Effector memory CD8-positive, alpha-beta T cell (primary cell): Measurements from ENCODE around the gene POC5.

ENCODE experiments used
- ATAC-seq: fragments of 150-1000 bp; cut with Tn5 transposase; replicated peaks from 2 replicates; pipeline ENCODE4 v1.10.0; 2021; ENCODE audit warnings: mild to moderate bottlenecking, moderate library complexity
- DNase-seq, 3 experiments: peaks; one replicate each; pipeline ENCODE4 v3.0.0; 2021
- H3K27ac Mint-ChIP-seq, 2 donors: one replicate each; pipeline ENCODE4 v1.8.0; 2022; ENCODE audit warnings: mild to moderate bottlenecking in 2 of 2, mixed read lengths in 2 of 2, moderate library complexity in 2 of 2
- H3K27me3 Mint-ChIP-seq, 2 donors: one replicate each; pipeline ENCODE4 v1.8.0; 2022; ENCODE audit warnings: mixed read lengths in 2 of 2
- H3K36me3 Mint-ChIP-seq: one replicate; pipeline ENCODE4 v1.8.0; 2022; ENCODE audit warnings: mild to moderate bottlenecking, moderate library complexity, mixed read lengths; ENCODE audit not compliant: insufficient read depth
- H3K4me1 Mint-ChIP-seq, 2 donors: one replicate each; pipeline ENCODE4 v1.8.0; 2022; ENCODE audit warnings: low read depth in 2 of 2, mixed read lengths in 2 of 2
- H3K4me3 Mint-ChIP-seq, 2 donors: one replicate each; pipeline ENCODE4 v1.8.0; 2022; ENCODE audit warnings: mild to moderate bottlenecking in 2 of 2, mixed read lengths in 2 of 2, moderate library complexity in 2 of 2
- H3K9me3 Mint-ChIP-seq, 2 donors: one replicate each; pipeline ENCODE4 v1.8.0; 2022; ENCODE audit warnings: mixed read lengths in 2 of 2

The POC5 gene

DNA sequence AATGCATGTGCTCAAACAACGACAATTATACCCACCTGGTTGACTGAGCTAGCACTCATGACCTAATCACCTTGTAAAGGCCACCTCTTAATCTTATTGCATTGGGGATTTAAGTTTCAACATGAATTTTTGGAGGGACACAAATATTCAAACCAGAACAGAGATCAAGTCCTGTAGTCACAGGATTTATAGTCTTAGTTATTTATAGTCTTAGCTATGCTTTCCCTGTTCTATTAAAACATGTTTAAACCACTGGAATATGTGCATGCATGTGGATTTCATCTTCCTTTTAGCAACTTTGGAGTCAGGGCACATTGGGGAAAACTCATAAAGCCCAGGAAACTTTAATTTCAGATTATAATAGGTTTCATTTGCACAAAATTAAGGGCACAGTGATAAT, 79.3 kb downstream of the POC5 start:
- H3K27ac Mint-ChIP-seq, result no peak overlapping the region
- H3K27me3 Mint-ChIP-seq, result peaks cover 11 to 12% of the 10 kb centered on the region in 2 donors
- DNase-seq (no peak), ATAC-seq (no peak)
- H3K4me1 Mint-ChIP-seq, result no peaks in the 10 kb centered on the region
- H3K9me3 Mint-ChIP-seq, result no peaks in the 10 kb centered on the region
- H3K4me3 Mint-ChIP-seq, result no peak overlapping the region
- no peaks in the 10 kb centered on the region for H3K36me3 Mint-ChIP-seq

- Mint-ChIP-seq H3K27ac (no peak overlapping the region), H3K36me3 (no peaks in the 10 kb centered on the region)
- ATAC-seq, result no peak
Observed at GRCh38 chr5:75632321-75632720, 84.9 kb downstream of the POC5 start.

GRCh38 chr5:75630875-75631274, 86.4 kb downstream of the POC5 start:
- Mint-ChIP-seq H3K27me3 (peaks cover under 1% of the 10 kb centered on the region in 2 donors), H3K9me3 (no peaks in the 10 kb centered on the region), H3K27ac (no peak overlapping the region), H3K4me1 (no peaks in the 10 kb centered on the region), H3K4me3 (no peak overlapping the region), H3K36me3 (no peaks in the 10 kb centered on the region)
- DNase-seq (no peak), ATAC-seq (no peak)

More at GRCh38 chr5:75632321-75632720, 84.9 kb downstream of the POC5 start:
- no peak for DNase-seq
- no peaks in the 10 kb centered on the region for H3K4me1 Mint-ChIP-seq
- H3K4me3 Mint-ChIP-seq, result no peak overlapping the region
- peaks cover 11 to 12% of the 10 kb centered on the region in 2 donors for H3K27me3 Mint-ChIP-seq
- H3K9me3 Mint-ChIP-seq, result no peaks in the 10 kb centered on the region

DNA sequence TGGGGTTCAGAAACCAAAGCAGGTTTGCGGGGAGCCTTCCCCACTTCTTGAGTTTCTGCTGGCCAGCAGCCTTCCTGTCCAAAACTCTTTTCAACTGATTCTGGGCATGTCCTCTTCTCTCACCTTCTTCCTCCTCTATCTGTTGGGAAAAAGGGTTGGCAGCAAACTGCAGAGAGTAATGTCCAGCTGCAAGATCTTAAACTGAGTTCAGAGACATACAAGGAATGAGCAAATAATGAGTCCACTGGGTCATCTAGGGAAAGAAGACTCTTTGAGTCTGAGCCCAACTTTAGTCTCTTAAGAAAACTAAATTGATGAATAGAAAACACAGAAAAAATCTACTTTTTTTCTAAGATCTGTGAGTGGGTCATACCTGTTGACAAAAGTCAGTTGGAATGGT, 89.4 kb downstream of the POC5 start:
- H3K4me3 Mint-ChIP-seq, result no peak overlapping the region
- H3K36me3 Mint-ChIP-seq, result no peaks in the 10 kb centered on the region
- DNase-seq, result no peak
- no peaks in the 10 kb centered on the region for H3K4me1 Mint-ChIP-seq
- H3K27ac Mint-ChIP-seq, result no peak overlapping the region
- H3K9me3 Mint-ChIP-seq, result no peaks in the 10 kb centered on the region
- no peaks in the 10 kb centered on the region for H3K27me3 Mint-ChIP-seq
- no peak for ATAC-seq

GRCh38 chr5:75626959-75627358, 90.3 kb downstream of the POC5 start:
- ATAC-seq, result no peak
- no peak for DNase-seq
- Mint-ChIP-seq H3K36me3 (no peaks in the 10 kb centered on the region), H3K4me1 (no peaks in the 10 kb centered on the region), H3K4me3 (no peak overlapping the region), H3K9me3 (no peaks in the 10 kb centered on the region), H3K27ac (no peak overlapping the region), H3K27me3 (no peaks in the 10 kb centered on the region)
